Liver (tissue), 9 donors: ENCODE results near the gene PATL2. TPM values are rescaled to one million over a fixed set of nuclear protein-coding genes. Genes with fewer than 3 reads are reported as not detected.

Source experiments
- DNase-seq: peaks from one replicate; pipeline ENCODE4 v3.0.0-alpha.2; 2017; ENCODE audit warnings: low spot score
- H3K27ac ChIP-seq, 2 donors: one replicate each; pipeline ENCODE4 v1.7.0; 2013; ENCODE audit warnings: inconsistent platforms in 2 of 2, low read length in 2 of 2, control low read depth in 1 of 2, low read depth in 1 of 2, mild to moderate bottlenecking in 1 of 2
- H3K27me3 ChIP-seq, 4 donors: one replicate each; pipeline versions ENCODE4 v1.6.1 to v1.7.0; 2013; ENCODE audit warnings: low read length in 3 of 4, inconsistent platforms in 1 of 4, mild to moderate bottlenecking in 1 of 4, moderate library complexity in 1 of 4; ENCODE audit not compliant: control insufficient read depth in 4 of 4, insufficient read depth in 4 of 4
- H3K36me3 ChIP-seq, 4 donors: one replicate each; pipeline versions ENCODE4 v1.6.1 to v1.7.0; 2013; ENCODE audit warnings: low read length in 3 of 4, mild to moderate bottlenecking in 3 of 4, low read depth in 1 of 4, moderate library complexity in 1 of 4; ENCODE audit not compliant: control insufficient read depth in 4 of 4, insufficient read depth in 3 of 4
- H3K4me1 ChIP-seq, 4 donors: one replicate each; pipeline versions ENCODE4 v1.6.1 to v1.7.0; 2013; ENCODE audit warnings: low read length in 3 of 4, mild to moderate bottlenecking in 3 of 4, moderate library complexity in 1 of 4; ENCODE audit not compliant: control insufficient read depth in 4 of 4, insufficient read depth in 4 of 4
- H3K4me3 ChIP-seq, 3 donors: one replicate each; pipeline versions ENCODE4 v1.6.1 to v1.7.0; 2013; ENCODE audit warnings: low read length in 3 of 3, control low read depth in 1 of 3, low read depth in 1 of 3, mild to moderate bottlenecking in 1 of 3
- H3K9ac ChIP-seq, 2 donors: one replicate each; pipeline ENCODE4 v1.7.0; 2013; ENCODE audit warnings: low read length in 2 of 2, mild to moderate bottlenecking in 2 of 2, moderate library complexity in 2 of 2, control low read depth in 1 of 2, low read depth in 1 of 2
- H3K9me3 ChIP-seq, 4 donors: one replicate each; pipeline versions ENCODE4 v1.6.1 to v1.7.0; 2013; ENCODE audit warnings: low read length in 3 of 4; ENCODE audit not compliant: control insufficient read depth in 4 of 4
- EGR1 ChIP-seq, 2 donors: IDR thresholded peaks; 2 replicates each; pipeline ENCODE4 v1.6.1; 2016 to 2018; ENCODE audit warnings: antibody characterized with exemption in 2 of 2, low read depth in 2 of 2
- FOXA1 ChIP-seq: IDR thresholded peaks from 2 replicates; pipeline ENCODE4 v1.6.1; 2016; ENCODE audit warnings: antibody characterized with exemption
- FOXA2 ChIP-seq: IDR thresholded peaks from 2 replicates; pipeline ENCODE4 v1.6.1; 2016; ENCODE audit warnings: antibody characterized with exemption
- GABPA ChIP-seq, 2 donors: IDR thresholded peaks in 1 of 2; conservative IDR thresholded peaks in 1 of 2; 2 replicates each; pipeline ENCODE4 v1.6.1; 2016; ENCODE audit warnings: antibody characterized with exemption in 2 of 2, mild to moderate bottlenecking in 1 of 2, moderate library complexity in 1 of 2
- HNF4A ChIP-seq, 2 donors: conservative IDR thresholded peaks; 2 replicates each; pipeline ENCODE4 v1.6.1; 2016; ENCODE audit warnings: antibody characterized with exemption in 2 of 2, mild to moderate bottlenecking in 2 of 2
- HNF4G ChIP-seq: IDR thresholded peaks from 2 replicates; pipeline ENCODE4 v1.6.1; 2016; ENCODE audit warnings: antibody characterized with exemption
- JUND ChIP-seq, 2 donors: IDR thresholded peaks; 2 replicates each; pipeline ENCODE4 v1.6.1; 2016; ENCODE audit warnings: antibody characterized with exemption in 2 of 2
- NR2F2 ChIP-seq: IDR thresholded peaks from 2 replicates; pipeline ENCODE4 v1.6.1; 2016; ENCODE audit warnings: antibody characterized with exemption
- RAD21 ChIP-seq, 2 donors: IDR thresholded peaks; 2 replicates each; pipeline ENCODE4 v1.6.1; 2016; ENCODE audit warnings: antibody characterized with exemption in 2 of 2, mild to moderate bottlenecking in 2 of 2
- RXRA ChIP-seq, 2 donors: IDR thresholded peaks; 2 replicates each; pipeline ENCODE4 v1.6.1; 2017 to 2018; ENCODE audit warnings: antibody characterized with exemption in 2 of 2, mild to moderate bottlenecking in 1 of 2
- SP1 ChIP-seq: IDR thresholded peaks from 2 replicates; pipeline ENCODE4 v1.6.1; 2018; ENCODE audit warnings: antibody characterized with exemption, mild to moderate bottlenecking
- TAF1 ChIP-seq: conservative IDR thresholded peaks from 2 replicates; pipeline ENCODE4 v1.6.1; 2016; ENCODE audit warnings: antibody characterized with exemption, mild to moderate bottlenecking
- YY1 ChIP-seq: IDR thresholded peaks from 2 replicates; pipeline ENCODE4 v1.6.1; 2016; ENCODE audit warnings: antibody characterized with exemption, mild to moderate bottlenecking
- WGBS: extraction: QIAGEN DNeasy Blood & Tissue Kit; methylation state at CpG from one replicate; pipeline ENCODE4 v1.1.7; 2013; 5-methylcytosine and 5-hydroxymethylcytosine counted together
- polyA plus RNA-seq, 2 donors: library from polyadenylated mRNA; stranded (reverse) in 1 of 2; unstranded in 1 of 2; fragments of 200-250 nt in 1 of 2; fragments of >200 nt in 1 of 2; fragmentation: Nextera tagmentation in 1 of 2; extraction: Ambion mirVana in 1 of 2; gene quantifications; one replicate each; pipeline versions ENCODE4 v1.2.1 to v1.2.3, GENCODE V29; 2013 to 2015
- total RNA-seq, 2 donors: library from RNA; depleted of rRNA; stranded (reverse); fragments of >200 nt; gene quantifications; one replicate each; pipeline ENCODE4 v1.2.3, GENCODE V29; 2014
- TF ChIP-seq, protein P1 (sequence below): IDR thresholded peaks from 2 replicates; pipeline ENCODE4 v1.6.1; 2016; ENCODE audit warnings: antibody characterized with exemption
- TF ChIP-seq, protein P2 (sequence below): IDR thresholded peaks from 2 replicates; pipeline ENCODE4 v1.6.1; 2016; ENCODE audit warnings: antibody characterized with exemption
- TF ChIP-seq, protein P3 (sequence below): fragments of 150-350 bp; IDR thresholded peaks from 2 replicates; pipeline ENCODE4 v1.5.1; 2017; ENCODE audit warnings: improper control_type of control experiment, low read depth, low read length; ENCODE audit not compliant: missing input control
- TF ChIP-seq, protein P4 (sequence below): IDR thresholded peaks from 2 replicates; pipeline ENCODE4 v1.6.1; 2016; ENCODE audit warnings: antibody characterized with exemption
- TF ChIP-seq, protein P5 (sequence below): IDR thresholded peaks from 2 replicates; pipeline ENCODE4 v1.6.1; 2016; ENCODE audit warnings: antibody characterized with exemption, mild to moderate bottlenecking
- donor health status: healthy.
- donor health status: healthy.
- donor health status: healthy.
- donor health status: healthy.
- donor health status: healthy.

PATL2 gene
- total and polyA plus RNA-seq, 4 donors, result 0.32 to 1.0 (median 0.67) TPM

DNA sequence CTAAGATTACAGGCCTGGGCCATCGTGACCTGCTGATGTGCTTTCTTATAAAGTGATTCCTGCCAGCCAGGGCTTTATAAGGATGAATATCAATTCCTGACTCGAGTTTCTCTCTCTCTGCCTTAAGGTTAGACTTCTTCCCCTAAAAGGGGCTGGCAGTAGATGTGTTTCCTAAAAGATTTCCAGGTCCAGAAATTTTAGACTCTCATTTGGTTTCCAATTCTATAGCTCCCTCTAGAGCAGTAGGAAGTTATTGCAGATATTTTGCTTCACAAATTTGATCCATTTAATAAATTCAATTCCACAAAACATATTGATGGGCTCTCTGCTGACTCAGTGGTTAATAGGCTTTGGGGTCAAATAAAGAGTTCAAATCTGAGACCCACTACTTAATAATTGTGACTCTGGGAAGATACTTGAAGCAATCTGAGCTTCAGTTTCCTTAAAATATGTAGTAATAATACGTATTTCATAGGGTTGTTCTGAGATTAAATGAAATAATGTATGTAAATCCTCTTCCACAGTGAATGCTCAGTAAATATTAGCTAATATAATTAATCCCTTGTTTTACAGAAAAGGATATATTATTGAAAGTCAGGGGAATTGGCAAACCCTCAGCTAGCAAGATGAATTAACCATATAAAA, 27.3 kb upstream of the PATL2 start:
- TF ChIP-seq GABPA (IDR thresholded peaks at IDR 0.05 in 1 of 2, conservative IDR thresholded peaks at IDR 0.05 in 1 of 2) (no peak), SP1 (no peak), RXRA (IDR thresholded peaks at IDR 0.05) (no peak), YY1 (no peak), FOXA2 (no peak), EGR1 (IDR thresholded peaks at IDR 0.05; ENCODE audit: low read depth in 2 of 2) (no peak), NR2F2 (no peak), TAF1 (no peak), JUND (IDR thresholded peaks at IDR 0.05) (no peak), RAD21 (IDR thresholded peaks at IDR 0.05) (peak; percentile 94 to 96), HNF4A (conservative IDR thresholded peaks at IDR 0.05) (peak in 1 of 2 donors; percentile 25), HNF4G (no peak), FOXA1 (no peak)
- TF ChIP-seq, protein P1, sequence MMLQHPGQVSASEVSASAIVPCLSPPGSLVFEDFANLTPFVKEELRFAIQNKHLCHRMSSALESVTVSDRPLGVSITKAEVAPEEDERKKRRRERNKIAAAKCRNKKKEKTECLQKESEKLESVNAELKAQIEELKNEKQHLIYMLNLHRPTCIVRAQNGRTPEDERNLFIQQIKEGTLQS, result no peak
- TF ChIP-seq, protein P2, sequence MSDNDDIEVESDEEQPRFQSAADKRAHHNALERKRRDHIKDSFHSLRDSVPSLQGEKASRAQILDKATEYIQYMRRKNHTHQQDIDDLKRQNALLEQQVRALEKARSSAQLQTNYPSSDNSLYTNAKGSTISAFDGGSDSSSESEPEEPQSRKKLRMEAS, result no peak
- TF ChIP-seq, protein P3, sequence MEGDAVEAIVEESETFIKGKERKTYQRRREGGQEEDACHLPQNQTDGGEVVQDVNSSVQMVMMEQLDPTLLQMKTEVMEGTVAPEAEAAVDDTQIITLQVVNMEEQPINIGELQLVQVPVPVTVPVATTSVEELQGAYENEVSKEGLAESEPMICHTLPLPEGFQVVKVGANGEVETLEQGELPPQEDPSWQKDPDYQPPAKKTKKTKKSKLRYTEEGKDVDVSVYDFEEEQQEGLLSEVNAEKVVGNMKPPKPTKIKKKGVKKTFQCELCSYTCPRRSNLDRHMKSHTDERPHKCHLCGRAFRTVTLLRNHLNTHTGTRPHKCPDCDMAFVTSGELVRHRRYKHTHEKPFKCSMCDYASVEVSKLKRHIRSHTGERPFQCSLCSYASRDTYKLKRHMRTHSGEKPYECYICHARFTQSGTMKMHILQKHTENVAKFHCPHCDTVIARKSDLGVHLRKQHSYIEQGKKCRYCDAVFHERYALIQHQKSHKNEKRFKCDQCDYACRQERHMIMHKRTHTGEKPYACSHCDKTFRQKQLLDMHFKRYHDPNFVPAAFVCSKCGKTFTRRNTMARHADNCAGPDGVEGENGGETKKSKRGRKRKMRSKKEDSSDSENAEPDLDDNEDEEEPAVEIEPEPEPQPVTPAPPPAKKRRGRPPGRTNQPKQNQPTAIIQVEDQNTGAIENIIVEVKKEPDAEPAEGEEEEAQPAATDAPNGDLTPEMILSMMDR, result peak; percentile 61
- TF ChIP-seq, protein P4, sequence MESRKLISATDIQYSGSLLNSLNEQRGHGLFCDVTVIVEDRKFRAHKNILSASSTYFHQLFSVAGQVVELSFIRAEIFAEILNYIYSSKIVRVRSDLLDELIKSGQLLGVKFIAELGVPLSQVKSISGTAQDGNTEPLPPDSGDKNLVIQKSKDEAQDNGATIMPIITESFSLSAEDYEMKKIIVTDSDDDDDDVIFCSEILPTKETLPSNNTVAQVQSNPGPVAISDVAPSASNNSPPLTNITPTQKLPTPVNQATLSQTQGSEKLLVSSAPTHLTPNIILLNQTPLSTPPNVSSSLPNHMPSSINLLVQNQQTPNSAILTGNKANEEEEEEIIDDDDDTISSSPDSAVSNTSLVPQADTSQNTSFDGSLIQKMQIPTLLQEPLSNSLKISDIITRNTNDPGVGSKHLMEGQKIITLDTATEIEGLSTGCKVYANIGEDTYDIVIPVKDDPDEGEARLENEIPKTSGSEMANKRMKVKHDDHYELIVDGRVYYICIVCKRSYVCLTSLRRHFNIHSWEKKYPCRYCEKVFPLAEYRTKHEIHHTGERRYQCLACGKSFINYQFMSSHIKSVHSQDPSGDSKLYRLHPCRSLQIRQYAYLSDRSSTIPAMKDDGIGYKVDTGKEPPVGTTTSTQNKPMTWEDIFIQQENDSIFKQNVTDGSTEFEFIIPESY, result no peak
- TF ChIP-seq, protein P5, sequence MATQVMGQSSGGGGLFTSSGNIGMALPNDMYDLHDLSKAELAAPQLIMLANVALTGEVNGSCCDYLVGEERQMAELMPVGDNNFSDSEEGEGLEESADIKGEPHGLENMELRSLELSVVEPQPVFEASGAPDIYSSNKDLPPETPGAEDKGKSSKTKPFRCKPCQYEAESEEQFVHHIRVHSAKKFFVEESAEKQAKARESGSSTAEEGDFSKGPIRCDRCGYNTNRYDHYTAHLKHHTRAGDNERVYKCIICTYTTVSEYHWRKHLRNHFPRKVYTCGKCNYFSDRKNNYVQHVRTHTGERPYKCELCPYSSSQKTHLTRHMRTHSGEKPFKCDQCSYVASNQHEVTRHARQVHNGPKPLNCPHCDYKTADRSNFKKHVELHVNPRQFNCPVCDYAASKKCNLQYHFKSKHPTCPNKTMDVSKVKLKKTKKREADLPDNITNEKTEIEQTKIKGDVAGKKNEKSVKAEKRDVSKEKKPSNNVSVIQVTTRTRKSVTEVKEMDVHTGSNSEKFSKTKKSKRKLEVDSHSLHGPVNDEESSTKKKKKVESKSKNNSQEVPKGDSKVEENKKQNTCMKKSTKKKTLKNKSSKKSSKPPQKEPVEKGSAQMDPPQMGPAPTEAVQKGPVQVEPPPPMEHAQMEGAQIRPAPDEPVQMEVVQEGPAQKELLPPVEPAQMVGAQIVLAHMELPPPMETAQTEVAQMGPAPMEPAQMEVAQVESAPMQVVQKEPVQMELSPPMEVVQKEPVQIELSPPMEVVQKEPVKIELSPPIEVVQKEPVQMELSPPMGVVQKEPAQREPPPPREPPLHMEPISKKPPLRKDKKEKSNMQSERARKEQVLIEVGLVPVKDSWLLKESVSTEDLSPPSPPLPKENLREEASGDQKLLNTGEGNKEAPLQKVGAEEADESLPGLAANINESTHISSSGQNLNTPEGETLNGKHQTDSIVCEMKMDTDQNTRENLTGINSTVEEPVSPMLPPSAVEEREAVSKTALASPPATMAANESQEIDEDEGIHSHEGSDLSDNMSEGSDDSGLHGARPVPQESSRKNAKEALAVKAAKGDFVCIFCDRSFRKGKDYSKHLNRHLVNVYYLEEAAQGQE, result no peak
- Histone ChIP-seq H3K9ac (no peak overlapping the region), H3K9me3 (no peaks in the 10 kb centered on the region), H3K27ac (no peak overlapping the region), H3K27me3 (no peaks in the 10 kb centered on the region), H3K4me1 (no peaks in the 10 kb centered on the region), H3K36me3 (no peaks in the 10 kb centered on the region), H3K4me3 (no peak overlapping the region)
- DNase-seq, result no peak
- WGBS, result 65% methylated on average over 3 of the region's 3 CpGs
